GM12865 (cell line): ENCODE measurements around the gene GRK6.
A peak's percentile ranks its signal among the peaks of the same experiment; 100 is the strongest.

Experiments
- DNase-seq: peaks from one replicate; pipeline ENCODE4 v3.0.0; 2010; ENCODE audit warnings: low read depth
- H3K4me3 ChIP-seq: 2 replicates; pipeline ENCODE4 v1.5.1; 2011; ENCODE audit warnings: mild to moderate bottlenecking, low read depth, low read length, control low read depth
- TF ChIP-seq, protein P1 (sequence below): IDR thresholded peaks from 2 replicates; pipeline ENCODE4 v1.5.1; 2011; ENCODE audit warnings: low read length, control low read depth, low read depth, inconsistent platforms; ENCODE audit not compliant: insufficient read depth; ENCODE audit errors: missing control alignments

Gene GRK6

DNA sequence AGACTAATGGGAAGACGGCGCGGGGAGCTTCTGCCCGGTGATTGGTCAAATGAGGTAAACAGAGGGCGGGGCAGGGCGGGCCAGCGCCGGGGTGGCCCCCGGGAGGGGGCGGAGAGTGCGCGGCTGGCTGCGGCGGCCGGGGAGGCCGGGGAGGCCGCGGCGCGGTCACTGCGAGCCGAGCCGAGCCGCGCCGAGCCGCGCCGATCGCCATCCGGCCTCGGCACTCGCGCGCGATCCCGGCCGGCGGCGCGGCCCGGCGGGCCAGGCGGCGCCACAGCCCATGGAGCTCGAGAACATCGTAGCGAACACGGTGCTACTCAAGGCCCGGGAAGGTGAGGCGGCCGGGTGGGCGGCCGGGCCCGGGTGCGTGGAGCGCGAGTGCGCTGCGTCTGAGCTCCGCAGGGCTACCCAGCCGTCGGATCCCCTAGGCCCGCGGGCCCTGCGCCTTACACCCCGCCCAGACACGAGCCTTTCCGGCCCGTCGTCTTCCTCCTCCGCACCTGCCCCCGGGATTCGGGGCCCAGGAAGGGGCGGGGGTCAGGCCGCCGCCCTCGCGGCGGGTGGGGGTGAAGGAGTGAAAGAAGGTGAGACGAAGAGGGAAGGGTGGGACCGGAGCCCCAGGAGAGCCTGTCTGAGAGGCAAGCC, at the start of gene GRK6:
Gene GRK6 (plus strand): TSS at position 111 of the 645 bp plus-strand sequence. CDS start 170 bp downstream, at position 281.
- peak within 1 kb of the TSS; percentile 87 for H3K4me3 ChIP-seq
- TF ChIP-seq, protein P1, sequence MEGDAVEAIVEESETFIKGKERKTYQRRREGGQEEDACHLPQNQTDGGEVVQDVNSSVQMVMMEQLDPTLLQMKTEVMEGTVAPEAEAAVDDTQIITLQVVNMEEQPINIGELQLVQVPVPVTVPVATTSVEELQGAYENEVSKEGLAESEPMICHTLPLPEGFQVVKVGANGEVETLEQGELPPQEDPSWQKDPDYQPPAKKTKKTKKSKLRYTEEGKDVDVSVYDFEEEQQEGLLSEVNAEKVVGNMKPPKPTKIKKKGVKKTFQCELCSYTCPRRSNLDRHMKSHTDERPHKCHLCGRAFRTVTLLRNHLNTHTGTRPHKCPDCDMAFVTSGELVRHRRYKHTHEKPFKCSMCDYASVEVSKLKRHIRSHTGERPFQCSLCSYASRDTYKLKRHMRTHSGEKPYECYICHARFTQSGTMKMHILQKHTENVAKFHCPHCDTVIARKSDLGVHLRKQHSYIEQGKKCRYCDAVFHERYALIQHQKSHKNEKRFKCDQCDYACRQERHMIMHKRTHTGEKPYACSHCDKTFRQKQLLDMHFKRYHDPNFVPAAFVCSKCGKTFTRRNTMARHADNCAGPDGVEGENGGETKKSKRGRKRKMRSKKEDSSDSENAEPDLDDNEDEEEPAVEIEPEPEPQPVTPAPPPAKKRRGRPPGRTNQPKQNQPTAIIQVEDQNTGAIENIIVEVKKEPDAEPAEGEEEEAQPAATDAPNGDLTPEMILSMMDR, result no peak
- DNase-seq, result peak; percentile 80

DNA sequence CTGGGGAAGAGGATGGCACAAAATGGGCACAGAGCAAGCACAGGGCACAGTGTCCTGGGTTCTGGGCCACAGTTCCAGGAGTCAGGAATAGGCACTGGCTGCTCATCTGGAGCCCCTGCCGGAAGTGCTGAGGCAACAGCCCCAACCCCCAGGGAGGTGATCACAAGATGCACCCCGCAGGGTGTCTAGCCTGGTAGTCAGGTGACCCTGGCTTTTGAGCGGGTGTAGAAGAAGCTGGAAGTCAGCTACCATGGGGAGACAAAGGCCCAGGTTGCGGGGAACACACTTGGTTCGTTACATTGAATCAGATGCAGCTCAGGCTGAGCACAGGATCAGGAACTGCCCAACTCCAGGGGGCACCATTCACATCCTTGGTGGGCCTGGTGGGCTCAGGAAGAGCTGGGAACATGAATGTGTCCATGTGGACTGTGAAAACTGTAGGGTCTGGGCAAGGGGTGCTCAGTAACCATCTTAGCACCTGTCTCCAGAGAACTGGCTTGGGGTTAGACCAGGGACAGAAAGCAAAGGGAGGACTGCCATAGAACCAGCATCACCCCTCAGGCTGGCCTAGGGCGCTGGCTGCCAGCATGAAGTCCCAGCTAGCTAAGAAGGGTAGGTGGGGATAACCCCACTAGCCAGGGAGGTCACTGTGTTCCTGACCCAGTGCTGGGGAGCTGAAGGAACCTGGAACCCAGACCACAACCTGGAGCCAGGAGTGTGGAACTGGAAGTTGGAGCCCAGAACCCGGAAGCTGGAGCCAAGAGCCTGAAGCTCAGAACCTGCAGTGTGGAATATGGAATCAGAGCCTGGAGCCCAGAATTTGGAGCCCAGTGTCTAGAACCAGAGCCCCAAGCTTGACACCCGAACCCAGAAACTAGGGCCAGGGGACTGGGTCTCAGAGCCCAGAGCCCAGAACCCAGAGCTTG, 48.4 kb upstream of the GRK6 start:
- TF ChIP-seq, protein P1, result no peak
- no peak for DNase-seq
- no peak overlapping the region for H3K4me3 ChIP-seq

DNA sequence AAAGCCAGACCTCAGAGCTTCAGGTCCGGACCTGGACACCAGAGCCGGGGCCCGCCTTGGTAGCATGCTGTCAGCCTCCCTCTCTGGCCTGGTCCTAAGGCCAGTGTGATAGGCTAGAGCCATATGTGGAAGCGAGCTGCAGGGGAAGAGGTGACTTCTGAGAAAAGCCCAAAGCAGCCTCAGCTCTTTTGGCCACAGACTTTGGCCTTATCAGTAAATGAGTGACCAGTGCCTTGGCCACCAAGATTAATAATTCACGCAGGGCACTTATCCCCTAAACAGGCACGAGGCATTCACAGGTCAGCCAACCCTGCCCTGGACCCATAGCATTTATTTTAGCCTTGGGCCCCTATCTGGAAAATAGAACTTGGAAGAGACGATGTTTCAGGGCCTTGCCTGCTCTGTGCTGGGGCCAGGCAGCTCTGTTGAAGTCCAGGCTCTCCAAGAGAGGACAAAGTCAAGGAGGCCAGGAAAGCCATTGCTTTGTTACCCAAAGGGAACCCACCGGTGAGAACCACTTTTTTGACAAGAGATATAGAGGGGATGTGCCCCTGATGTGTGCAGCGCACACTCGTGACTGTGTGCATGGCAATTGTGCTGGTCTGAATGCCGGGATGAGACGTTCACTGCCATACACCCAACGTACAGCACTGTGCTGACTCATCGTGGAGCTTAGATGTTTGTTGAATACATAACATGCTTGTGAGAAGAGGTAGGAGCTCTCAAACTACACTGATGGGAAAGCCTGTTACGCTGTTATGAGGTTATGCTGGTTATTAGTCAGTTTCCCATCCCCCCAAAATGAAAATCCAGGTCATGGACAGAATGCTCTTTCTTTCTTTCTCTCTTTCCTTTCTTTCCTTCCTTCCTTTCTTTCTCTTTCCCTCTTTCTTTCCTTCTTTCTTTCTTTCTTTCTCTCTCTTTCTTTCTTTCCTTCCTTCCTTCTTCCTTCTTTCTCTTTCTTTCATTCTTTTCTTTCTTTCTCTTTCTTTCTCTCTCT, 47.3 kb upstream of the GRK6 start:
- TF ChIP-seq, protein P1, result no peak
- H3K4me3 ChIP-seq, result no peak overlapping the region
- DNase-seq, result peak; percentile 76

DNA sequence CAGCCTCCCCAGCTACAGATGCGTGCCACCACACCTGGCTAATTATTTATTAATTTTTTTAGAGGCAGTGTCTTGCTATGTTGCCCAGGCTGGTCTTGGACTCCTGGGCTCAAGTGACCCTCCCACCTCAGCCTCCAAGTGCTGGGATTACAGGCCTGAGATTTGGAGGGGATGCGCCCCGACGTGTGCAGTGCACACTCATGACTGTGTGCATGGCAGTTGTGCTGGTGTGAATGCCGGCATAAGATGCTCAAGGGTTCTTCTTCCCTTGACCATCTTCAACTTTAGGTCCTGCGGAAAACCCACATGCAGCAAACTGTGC, 45.7 kb upstream of the GRK6 start:
- H3K4me3 ChIP-seq, result no peak overlapping the region
- DNase-seq, result no peak
- TF ChIP-seq, protein P1, result no peak

DNA sequence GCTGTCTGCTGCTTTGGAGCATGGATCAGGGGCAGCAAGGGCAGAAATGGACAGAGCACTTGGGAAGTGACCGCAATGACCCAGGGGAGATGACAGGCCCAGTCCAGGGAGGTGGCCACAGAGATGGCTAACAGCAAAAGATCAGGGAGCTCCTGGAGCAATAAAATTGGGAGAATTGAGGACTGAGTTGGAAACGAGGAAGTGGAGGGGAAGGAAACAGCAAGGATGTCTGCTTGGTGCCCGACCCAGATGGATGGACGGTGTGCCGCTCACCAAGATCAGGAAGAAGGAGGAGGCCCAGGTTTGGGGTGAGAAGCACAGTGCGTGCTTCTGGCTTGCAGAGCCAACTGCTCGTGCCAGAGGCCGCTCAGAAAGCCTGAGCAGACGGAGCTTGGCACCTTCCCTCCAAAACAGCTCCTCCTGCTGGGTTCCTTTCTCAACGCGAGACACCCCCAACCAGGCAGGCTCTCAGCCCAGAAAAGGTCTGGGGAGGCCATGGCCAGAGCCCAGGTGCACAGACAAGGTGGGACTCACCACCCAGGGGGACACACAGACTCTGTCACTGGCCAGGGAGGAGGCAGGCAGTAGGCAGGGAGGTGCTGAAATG, 44.0 kb upstream of the GRK6 start:
- peak; percentile 41 for DNase-seq
- no peak overlapping the region for H3K4me3 ChIP-seq
- TF ChIP-seq, protein P1, result peak; percentile 17

DNA sequence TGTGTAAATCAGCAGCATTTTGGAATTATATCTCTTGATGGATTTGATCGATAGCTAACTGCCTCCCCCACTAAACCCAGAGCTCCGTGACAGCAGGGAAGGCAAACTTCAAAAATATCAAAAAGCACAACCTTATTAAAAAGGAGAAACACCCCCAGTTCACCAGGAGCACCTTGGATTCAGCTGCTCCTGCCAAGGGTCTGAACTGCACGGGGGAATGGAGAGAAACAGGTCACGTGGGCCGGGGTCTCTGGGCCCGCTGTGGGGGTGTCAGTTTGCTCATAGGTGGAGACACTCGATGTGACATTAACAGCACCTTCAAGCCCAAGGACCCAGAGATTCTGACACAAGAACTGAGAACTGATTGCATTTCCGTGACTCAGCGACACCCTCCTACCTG, 43.3 kb upstream of the GRK6 start:
- no peak for DNase-seq
- no peak overlapping the region for H3K4me3 ChIP-seq
- TF ChIP-seq, protein P1, result no peak
